ENCODE measurements around the gene AK2.

Gene AK2

DNA sequence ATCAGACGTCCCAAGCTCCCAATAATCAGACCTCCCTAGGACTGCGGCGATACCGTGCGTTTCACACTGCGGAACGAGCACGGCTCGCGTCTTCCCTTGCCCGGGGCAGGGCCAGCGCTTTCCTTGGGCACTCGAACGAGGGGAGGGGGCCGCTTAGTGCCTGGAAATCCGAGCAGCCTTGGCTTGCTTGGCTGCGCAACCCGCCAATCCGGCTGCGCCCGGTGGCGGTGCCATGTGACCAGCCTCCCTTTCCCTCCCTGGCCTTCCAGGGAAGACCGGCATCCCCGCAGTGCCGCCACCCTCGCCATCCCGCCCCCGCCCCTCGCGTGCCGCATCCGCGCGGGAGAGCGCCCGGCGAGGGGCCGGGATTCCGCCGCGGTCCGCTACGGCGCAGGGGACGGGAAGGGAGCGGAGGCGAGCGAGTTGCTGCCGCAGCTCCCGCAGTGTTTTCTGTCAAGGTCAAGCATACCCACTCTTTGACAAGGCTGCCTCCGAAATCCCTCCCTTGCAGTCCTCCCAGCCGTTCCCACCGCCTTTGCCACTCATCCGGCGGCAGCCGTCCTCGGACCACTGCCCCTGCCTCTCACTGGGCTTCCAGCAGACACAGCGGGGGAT is 63.8 kb downstream of the AK2 start:
- no peaks in the 10 kb centered on the region for H3K36me3 ChIP-seq (ENCODE audit: insufficient read depth)
- H2AFZ ChIP-seq (ENCODE audit: low read depth): no peak overlapping the region
- no peak overlapping the region for H3K4me3 ChIP-seq (IDR thresholded peaks at IDR 0.05; ENCODE audit: insufficient read depth, low read depth, low read length)
- no peaks in the 10 kb centered on the region for H3K79me2 ChIP-seq (ENCODE audit: insufficient read depth, low read depth)
- H3K4me1 ChIP-seq (ENCODE audit: low read depth, poor library complexity, severe bottlenecking): peaks cover 12% of the 10 kb centered on the region
- no peak overlapping the region for H3K27ac ChIP-seq
- H3K4me2 ChIP-seq: no peak overlapping the region
- TF ChIP-seq, protein P1, sequence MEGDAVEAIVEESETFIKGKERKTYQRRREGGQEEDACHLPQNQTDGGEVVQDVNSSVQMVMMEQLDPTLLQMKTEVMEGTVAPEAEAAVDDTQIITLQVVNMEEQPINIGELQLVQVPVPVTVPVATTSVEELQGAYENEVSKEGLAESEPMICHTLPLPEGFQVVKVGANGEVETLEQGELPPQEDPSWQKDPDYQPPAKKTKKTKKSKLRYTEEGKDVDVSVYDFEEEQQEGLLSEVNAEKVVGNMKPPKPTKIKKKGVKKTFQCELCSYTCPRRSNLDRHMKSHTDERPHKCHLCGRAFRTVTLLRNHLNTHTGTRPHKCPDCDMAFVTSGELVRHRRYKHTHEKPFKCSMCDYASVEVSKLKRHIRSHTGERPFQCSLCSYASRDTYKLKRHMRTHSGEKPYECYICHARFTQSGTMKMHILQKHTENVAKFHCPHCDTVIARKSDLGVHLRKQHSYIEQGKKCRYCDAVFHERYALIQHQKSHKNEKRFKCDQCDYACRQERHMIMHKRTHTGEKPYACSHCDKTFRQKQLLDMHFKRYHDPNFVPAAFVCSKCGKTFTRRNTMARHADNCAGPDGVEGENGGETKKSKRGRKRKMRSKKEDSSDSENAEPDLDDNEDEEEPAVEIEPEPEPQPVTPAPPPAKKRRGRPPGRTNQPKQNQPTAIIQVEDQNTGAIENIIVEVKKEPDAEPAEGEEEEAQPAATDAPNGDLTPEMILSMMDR (conservative IDR thresholded peaks at IDR 0.05; ENCODE audit: low read depth, low read length): no peak
- H3K27me3 ChIP-seq (ENCODE audit: insufficient read depth, low read depth): no peaks in the 10 kb centered on the region
- no peaks in the 10 kb centered on the region for H4K20me1 ChIP-seq (ENCODE audit: insufficient read depth)
- H3K9ac ChIP-seq: no peak overlapping the region

DNA sequence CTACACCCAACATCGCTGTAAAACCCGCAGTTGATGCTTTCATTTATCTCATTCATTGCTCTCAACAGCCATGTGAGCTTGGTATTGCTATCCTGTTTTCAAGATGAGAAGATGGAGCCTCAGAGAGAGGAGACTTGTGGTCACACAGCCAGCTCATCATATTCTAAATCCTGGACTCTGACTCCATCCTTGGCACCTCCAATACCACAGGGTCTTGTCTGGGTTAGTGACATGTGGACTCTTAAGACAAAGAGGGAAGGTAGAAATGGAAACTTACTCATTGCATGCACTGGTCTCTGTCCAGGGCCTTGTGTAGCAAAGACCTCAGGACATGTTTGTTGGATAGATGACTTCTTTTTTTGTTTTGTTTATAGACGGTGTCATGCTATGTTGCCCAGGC is 65.1 kb downstream of the AK2 start:
- Histone ChIP-seq H3K4me1 (ENCODE audit: low read depth, poor library complexity, severe bottlenecking) (peaks cover 12% of the 10 kb centered on the region), H2AFZ (ENCODE audit: low read depth) (no peak overlapping the region), H3K36me3 (ENCODE audit: insufficient read depth) (no peaks in the 10 kb centered on the region), H3K27ac (no peak overlapping the region), H3K4me2 (no peak overlapping the region), H3K4me3 (IDR thresholded peaks at IDR 0.05; ENCODE audit: insufficient read depth, low read depth, low read length) (no peak overlapping the region), H3K79me2 (ENCODE audit: insufficient read depth, low read depth) (no peaks in the 10 kb centered on the region), H3K27me3 (ENCODE audit: insufficient read depth, low read depth) (no peaks in the 10 kb centered on the region), H4K20me1 (ENCODE audit: insufficient read depth) (no peaks in the 10 kb centered on the region), H3K9ac (no peak overlapping the region)
- TF ChIP-seq, protein P1 (conservative IDR thresholded peaks at IDR 0.05; ENCODE audit: low read depth, low read length): no peak

DNA sequence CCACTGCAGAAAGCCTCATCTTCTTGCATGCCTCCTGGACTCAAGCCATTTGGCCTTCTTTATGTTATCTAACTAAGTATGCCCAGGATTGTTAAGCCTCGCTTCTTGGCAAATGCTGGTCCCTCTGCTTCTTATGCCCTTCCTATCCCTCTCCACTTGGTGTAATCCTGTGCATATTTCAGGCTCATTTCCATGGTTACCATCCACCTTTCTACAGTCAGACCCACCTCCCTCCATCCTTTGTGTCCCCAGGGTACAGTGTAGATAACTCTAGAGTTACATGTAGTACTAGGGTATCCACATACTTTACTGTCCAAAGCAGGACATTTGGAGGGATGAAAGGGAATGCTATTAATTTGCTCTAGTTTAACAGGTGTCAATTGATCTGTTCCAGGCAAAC is 65.5 kb downstream of the AK2 start:
- Histone ChIP-seq H3K4me2 (no peak overlapping the region), H2AFZ (ENCODE audit: low read depth) (no peak overlapping the region), H3K27ac (no peak overlapping the region), H3K27me3 (ENCODE audit: insufficient read depth, low read depth) (no peaks in the 10 kb centered on the region), H3K79me2 (ENCODE audit: insufficient read depth, low read depth) (no peaks in the 10 kb centered on the region), H3K4me3 (IDR thresholded peaks at IDR 0.05; ENCODE audit: insufficient read depth, low read depth, low read length) (no peak overlapping the region), H3K4me1 (ENCODE audit: low read depth, poor library complexity, severe bottlenecking) (peaks cover 12% of the 10 kb centered on the region), H4K20me1 (ENCODE audit: insufficient read depth) (no peaks in the 10 kb centered on the region), H3K9ac (no peak overlapping the region), H3K36me3 (ENCODE audit: insufficient read depth) (no peaks in the 10 kb centered on the region)
- TF ChIP-seq, protein P1 (conservative IDR thresholded peaks at IDR 0.05; ENCODE audit: low read depth, low read length): no peak

DNA sequence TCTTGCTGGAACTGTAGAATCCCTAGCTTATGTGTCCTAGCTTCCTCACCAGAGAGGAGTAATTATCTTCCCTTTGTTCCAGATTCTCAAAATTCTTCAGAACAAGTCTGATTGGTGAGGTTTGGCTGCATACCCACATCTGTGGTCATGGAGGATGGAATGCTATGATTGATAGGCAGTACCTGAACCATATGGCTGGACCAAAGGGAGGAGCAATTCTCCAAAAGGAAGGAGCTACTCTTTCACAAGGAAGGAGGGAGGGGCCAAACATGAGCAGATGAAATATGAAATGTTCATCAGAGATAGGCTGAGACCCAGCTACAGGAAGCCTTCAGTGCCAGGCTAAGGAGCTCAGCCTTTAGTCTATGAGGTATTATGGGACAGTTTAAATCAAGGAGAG is 67.1 kb downstream of the AK2 start:
- no peak overlapping the region for H3K4me3 ChIP-seq (IDR thresholded peaks at IDR 0.05; ENCODE audit: insufficient read depth, low read depth, low read length)
- no peak overlapping the region for H3K9ac ChIP-seq
- no peak overlapping the region for H3K4me2 ChIP-seq
- no peak overlapping the region for H3K27ac ChIP-seq
- H3K27me3 ChIP-seq (ENCODE audit: insufficient read depth, low read depth): no peaks in the 10 kb centered on the region
- no peaks in the 10 kb centered on the region for H4K20me1 ChIP-seq (ENCODE audit: insufficient read depth)
- no peaks in the 10 kb centered on the region for H3K36me3 ChIP-seq (ENCODE audit: insufficient read depth)
- TF ChIP-seq, protein P1 (conservative IDR thresholded peaks at IDR 0.05; ENCODE audit: low read depth, low read length): no peak
- H3K4me1 ChIP-seq (ENCODE audit: low read depth, poor library complexity, severe bottlenecking): peaks cover 18% of the 10 kb centered on the region
- no peaks in the 10 kb centered on the region for H3K79me2 ChIP-seq (ENCODE audit: insufficient read depth, low read depth)
- no peak overlapping the region for H2AFZ ChIP-seq (ENCODE audit: low read depth)
